GM12878 (cell line): Measurements from ENCODE around the gene CNKSR1. TPM values are rescaled to one million over a fixed set of nuclear protein-coding genes. Genes with fewer than 3 reads are reported as not detected.

Experiments used
- ATF3 ChIP-seq: IDR thresholded peaks from 2 replicates; pipeline ENCODE4 v1.6.1; 2011; ENCODE audit warnings: low read depth, mild to moderate bottlenecking, low read length, moderate library complexity, borderline replicate concordance; ENCODE audit errors: extremely low read depth
- CREB1 ChIP-seq: IDR thresholded peaks from 2 replicates; pipeline ENCODE4 v1.6.1; 2012; ENCODE audit warnings: low read depth, mild to moderate bottlenecking, inconsistent platforms
- EED ChIP-seq: sonication (generic); IDR thresholded peaks from 2 replicates; pipeline ENCODE4 v1.6.1; 2016; ENCODE audit warnings: antibody characterized with exemption, low read depth
- ELK1 ChIP-seq: IDR thresholded peaks from 2 replicates; pipeline ENCODE4 v1.6.1; 2012; ENCODE audit warnings: low read depth, low read length, improper control_type of control experiment
- ETV6 ChIP-seq, 2 experiments: fragments of 450-650 bp in 1 of 2; IDR thresholded peaks in 1 of 2; conservative IDR thresholded peaks in 1 of 2; 2 replicates each; pipeline ENCODE4 v1.6.1; 2014; ENCODE audit warnings: antibody characterized with exemption in 1 of 2, borderline replicate concordance in 1 of 2, low read depth in 1 of 2, mild to moderate bottlenecking in 1 of 2, moderate library complexity in 1 of 2
- HDGF ChIP-seq: fragments of 450-650 bp; IDR thresholded peaks from 2 replicates; pipeline ENCODE4 v1.6.1; 2016; ENCODE audit warnings: antibody characterized with exemption
- IKZF2 ChIP-seq, 2 experiments: fragments of 450-650 bp; IDR thresholded peaks; 2 replicates each; pipeline ENCODE4 v1.6.1; 2017; ENCODE audit warnings: mild to moderate bottlenecking in 2 of 2, moderate library complexity in 2 of 2
- KLF5 ChIP-seq: fragments of 450-650 bp; IDR thresholded peaks from 2 replicates; pipeline ENCODE4 v1.6.1; 2014; ENCODE audit warnings: mild to moderate bottlenecking; ENCODE audit not compliant: partially characterized antibody
- LARP7 ChIP-seq: fragments of 450-650 bp; IDR thresholded peaks from 2 replicates; pipeline ENCODE4 v1.6.1; 2017; ENCODE audit warnings: mild to moderate bottlenecking
- MTA3 ChIP-seq: IDR thresholded peaks from 2 replicates; pipeline ENCODE4 v1.6.1; 2012; ENCODE audit warnings: low read length, inconsistent platforms, borderline replicate concordance
- MXI1 ChIP-seq: fragments of 150-350 bp; IDR thresholded peaks from 2 replicates; pipeline ENCODE4 v1.6.1; 2011; ENCODE audit warnings: low read depth, mild to moderate bottlenecking, inconsistent platforms, low read length, improper control_type of control experiment
- POLR2AphosphoS2 ChIP-seq: IDR thresholded peaks from 2 replicates; pipeline ENCODE4 v1.6.1; 2011; ENCODE audit warnings: low read depth, mild to moderate bottlenecking, low read length, improper control_type of control experiment, moderate library complexity
- POU2F2 ChIP-seq: IDR thresholded peaks from 3 replicates; pipeline ENCODE4 v1.6.1; 2011; ENCODE audit warnings: low read depth, mild to moderate bottlenecking, low read length, borderline replicate concordance
- PRDM15 ChIP-seq: fragments of 450-650 bp; formaldehyde crosslinking; IDR thresholded peaks from 2 replicates; pipeline ENCODE4 v1.4.0; 2020; ENCODE audit warnings: mild to moderate bottlenecking, moderate library complexity
- RAD21 ChIP-seq: IDR thresholded peaks from 2 replicates; pipeline ENCODE4 v1.6.1; 2011; ENCODE audit warnings: mild to moderate bottlenecking, low read depth, low read length, moderate library complexity; ENCODE audit not compliant: insufficient read depth
- RB1 ChIP-seq: fragments of 450-650 bp; formaldehyde crosslinking; IDR thresholded peaks from 2 replicates; pipeline ENCODE4 v1.6.1; 2017; ENCODE audit warnings: mild to moderate bottlenecking, borderline replicate concordance
- RELA ChIP-seq: fragments of 450-650 bp; IDR thresholded peaks from 2 replicates; pipeline ENCODE4 v1.8.0; 2014; ENCODE audit warnings: borderline replicate concordance; ENCODE audit not compliant: partially characterized antibody
- SMAD5 ChIP-seq: IDR thresholded peaks from 2 replicates; pipeline ENCODE4 v1.6.1; 2016; ENCODE audit warnings: antibody characterized with exemption, low read depth
- SP1 ChIP-seq: IDR thresholded peaks from one replicate; pipeline ENCODE4 v1.6.1; 2011; ENCODE audit warnings: low read depth, low read length
- YY1 ChIP-seq: IDR thresholded peaks from 2 replicates; pipeline ENCODE4 v1.6.1; 2011; ENCODE audit warnings: low read depth, mild to moderate bottlenecking, low read length
- ZZZ3 ChIP-seq: IDR thresholded peaks from 2 replicates; pipeline ENCODE4 v1.6.1; 2011; ENCODE audit warnings: low read depth; ENCODE audit not compliant: control insufficient read depth, insufficient read length
- polyA plus RNA-seq, 11 experiments: library from polyadenylated mRNA; depleted of rRNA in 4 of 11; unstranded in 6 of 11; stranded (reverse) in 5 of 11; fragments of >200 nt; fragmentation: Nextera tagmentation in 4 of 11; fragmentation: Illumina TruSeq in 1 of 11; extraction: Ambion mirVana in 4 of 11; extraction: Trizol in 1 of 11; gene quantifications; 1 replicate in 1 of 11; 2 replicates in 10 of 11; pipeline versions ENCODE4 v1.2.1 to v1.2.3, GENCODE V29; 2011 to 2016; ENCODE audit warnings: inconsistent platforms in 2 of 11, missing spikeins in 2 of 11, low read depth in 1 of 11
- total RNA-seq, 4 experiments: library from RNA; depleted of rRNA in 3 of 4; stranded (reverse); fragments of >200 nt in 3 of 4; fragmentation: Illumina TruSeq in 1 of 4; extraction: Trizol in 1 of 4; gene quantifications; 2 replicates each; pipeline versions ENCODE4 v1.2.1 to v1.2.3, GENCODE V29; 2013 to 2021
- TF ChIP-seq, protein P1 (sequence below): fragments of 450-650 bp; IDR thresholded peaks from 2 replicates; pipeline ENCODE4 v1.6.1; 2016; ENCODE audit warnings: mild to moderate bottlenecking
- TF ChIP-seq, protein P2 (sequence below): fragments of 450-650 bp; IDR thresholded peaks from 2 replicates; pipeline ENCODE4 v1.6.1; 2014; ENCODE audit warnings: mild to moderate bottlenecking

The CNKSR1 gene
- total and polyA plus RNA-seq, 10 of the 15 experiments (the other 5 are each of a cell fraction or from before 2014, with no cell fraction given), result 0.06 to 1.2 (median 0.86) TPM

- TF ChIP-seq PRDM15 (CRISPR knock-in tag) (no peak), POLR2AphosphoS2 (peak; percentile 55; the same call in 1 of the 2 replicates), CREB1 (peak; percentile 90), SMAD5 (no peak; the same call in 1 of the 2 replicates), RB1 (no peak; the same call in none of the 2 replicates), MXI1 (no peak; the same call in none of the 2 replicates), HDGF (peak; percentile 85; the same call in 1 of the 2 replicates), ELK1 (no peak), KLF5 (peak; percentile 36), YY1 (peak; percentile 46), EED (no peak), MTA3 (no peak), ZZZ3 (no peak), POU2F2 (peak; percentile 27; the same call in 1 of the 3 replicates), LARP7 (peak; percentile 59; the same call in 1 of the 2 replicates), ETV6 (conservative IDR thresholded peaks at IDR 0.05 in 1 of 2, IDR thresholded peaks at IDR 0.05 in 1 of 2; ENCODE audit: borderline replicate concordance in 1 of 2, low read depth in 1 of 2) (no peak), IKZF2 (IDR thresholded peaks at IDR 0.05) (peak in 1 of 2 experiments; percentile 37; a peak in 1 of 4 replicates), SP1 (peak; percentile 91), ATF3 (no peak), RELA (peak; percentile 55), RAD21 (peak; percentile 84)
- TF ChIP-seq, protein P1, sequence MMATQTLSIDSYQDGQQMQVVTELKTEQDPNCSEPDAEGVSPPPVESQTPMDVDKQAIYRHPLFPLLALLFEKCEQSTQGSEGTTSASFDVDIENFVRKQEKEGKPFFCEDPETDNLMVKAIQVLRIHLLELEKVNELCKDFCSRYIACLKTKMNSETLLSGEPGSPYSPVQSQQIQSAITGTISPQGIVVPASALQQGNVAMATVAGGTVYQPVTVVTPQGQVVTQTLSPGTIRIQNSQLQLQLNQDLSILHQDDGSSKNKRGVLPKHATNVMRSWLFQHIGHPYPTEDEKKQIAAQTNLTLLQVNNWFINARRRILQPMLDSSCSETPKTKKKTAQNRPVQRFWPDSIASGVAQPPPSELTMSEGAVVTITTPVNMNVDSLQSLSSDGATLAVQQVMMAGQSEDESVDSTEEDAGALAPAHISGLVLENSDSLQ, result peak; percentile 62
- TF ChIP-seq, protein P2, sequence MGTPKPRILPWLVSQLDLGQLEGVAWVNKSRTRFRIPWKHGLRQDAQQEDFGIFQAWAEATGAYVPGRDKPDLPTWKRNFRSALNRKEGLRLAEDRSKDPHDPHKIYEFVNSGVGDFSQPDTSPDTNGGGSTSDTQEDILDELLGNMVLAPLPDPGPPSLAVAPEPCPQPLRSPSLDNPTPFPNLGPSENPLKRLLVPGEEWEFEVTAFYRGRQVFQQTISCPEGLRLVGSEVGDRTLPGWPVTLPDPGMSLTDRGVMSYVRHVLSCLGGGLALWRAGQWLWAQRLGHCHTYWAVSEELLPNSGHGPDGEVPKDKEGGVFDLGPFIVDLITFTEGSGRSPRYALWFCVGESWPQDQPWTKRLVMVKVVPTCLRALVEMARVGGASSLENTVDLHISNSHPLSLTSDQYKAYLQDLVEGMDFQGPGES, result peak; percentile 72
These were observed 56.8 kb downstream of the CNKSR1 start, which contains the start of gene CEP85 (continued) for GRCh38 chr1:26233903-26234643.
